ENCODE data around the gene TSKU.
A peak's percentile ranks its signal among the peaks of the same experiment; 100 is the strongest.
"Not testable (repeated sequence)": the region's sequence is repeated elsewhere in the genome, so short reads cannot be mapped to it uniquely, and the experiment has no call there.

Gene TSKU

GRCh38 chr11:76791002-76791770, 8.0 kb downstream of the TSKU start:
- not testable (repeated sequence) for DNase-seq

GRCh38 chr11:76791861-76792260, 8.7 kb downstream of the TSKU start:
- DNase-seq, result no peak

GRCh38 chr11:76792505-76793264, 9.5 kb downstream of the TSKU start:
- DNase-seq, result no peak

GRCh38 chr11:76793391-76794291, 10.5 kb downstream of the TSKU start:
- DNase-seq, result no peak

- no peak for DNase-seq
Observed at GRCh38 chr11:76794371-76795289, 11.5 kb downstream of the TSKU start.

- DNase-seq, result no peak
Observed at GRCh38 chr11:76795290-76795935, 12.3 kb downstream of the TSKU start.

- no peak for DNase-seq
Observed at GRCh38 chr11:76795936-76796441, 12.8 kb downstream of the TSKU start.

- DNase-seq, result no peak
Observed at GRCh38 chr11:76796511-76797198, 13.5 kb downstream of the TSKU start.

- DNase-seq, result no peak
Observed at GRCh38 chr11:76797341-76798201, 14.4 kb downstream of the TSKU start.

- no peak for DNase-seq
Observed at GRCh38 chr11:76798202-76798581, 15.0 kb downstream of the TSKU start.

GRCh38 chr11:76798671-76799065, 15.5 kb downstream of the TSKU start:
- no peak for DNase-seq

GRCh38 chr11:76799066-76799804, 16.1 kb downstream of the TSKU start:
- peak; percentile 78 for DNase-seq

GRCh38 chr11:76800466-76801200, 17.5 kb downstream of the TSKU start:
- DNase-seq, result no peak

- no peak for DNase-seq
Observed at GRCh38 chr11:76801225-76801624, 18.1 kb downstream of the TSKU start.

- DNase-seq, result no peak
Observed at GRCh38 chr11:76801736-76802135, 18.6 kb downstream of the TSKU start.

GRCh38 chr11:76802151-76802550, 19.0 kb downstream of the TSKU start:
- no peak for DNase-seq

GRCh38 chr11:76802621-76803020, 19.5 kb downstream of the TSKU start:
- no peak for DNase-seq

- DNase-seq, result no peak
Observed at GRCh38 chr11:76803023-76803422, 19.9 kb downstream of the TSKU start.
